Stimulated activated CD4-positive, alpha-beta T cell treated with anti-CD3 and anti-CD28 coated beads, TNF-alpha, amount 100 ng/mL, for 48 hours (primary cell): ENCODE data around the gene ZCCHC2.

Source experiments
- DNase-seq, 3 donors: peaks; one replicate each; pipeline ENCODE4 v3.0.0-alpha.2; 2020; ENCODE audit warnings: low read depth in 3 of 3

Gene ZCCHC2

DNA sequence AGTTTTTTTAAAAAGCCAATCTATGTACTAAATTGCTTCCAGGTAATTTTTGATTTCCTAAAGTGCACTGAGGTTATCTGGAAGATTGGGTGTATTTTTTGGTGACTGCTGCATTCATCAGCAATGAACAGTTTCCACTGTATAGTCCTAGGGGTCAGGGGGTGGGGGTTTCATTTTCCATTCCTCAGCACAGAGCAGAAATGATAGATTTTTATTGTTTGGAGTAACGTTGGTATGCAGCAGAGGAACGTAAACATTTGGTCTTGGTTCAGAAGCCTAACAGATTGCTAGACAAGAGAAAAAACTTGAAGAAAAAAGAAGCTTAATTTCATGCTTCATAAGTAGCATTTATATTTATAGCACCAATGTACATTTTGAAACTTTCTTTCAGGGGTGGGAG, 54.9 kb downstream of the ZCCHC2 start:
- no peak for DNase-seq

DNA sequence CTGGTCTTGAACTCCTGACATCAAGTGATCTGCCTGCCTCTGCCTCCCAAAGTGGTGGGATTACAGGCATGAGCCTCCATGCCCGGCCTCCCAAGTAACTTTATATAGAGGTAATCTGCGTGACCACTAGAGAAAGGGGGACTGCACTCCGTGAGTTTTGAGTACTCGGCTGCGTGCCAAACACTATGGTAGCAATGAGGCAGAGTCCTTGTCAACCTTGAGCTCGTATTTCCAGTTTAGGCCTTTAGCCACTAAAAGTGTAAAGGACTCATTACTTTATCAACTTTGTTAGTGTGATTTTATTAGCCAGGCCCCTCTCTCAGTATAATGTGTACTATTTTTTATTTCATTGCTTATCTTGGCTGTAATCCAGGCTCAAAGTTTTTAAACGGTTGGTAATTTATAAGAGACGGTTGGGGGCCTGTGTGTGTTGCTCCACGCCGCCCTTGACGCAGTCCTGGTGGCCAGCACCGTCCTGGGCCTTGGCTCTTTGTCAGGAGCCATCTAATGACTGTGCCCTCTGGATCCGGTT, 56.2 kb downstream of the ZCCHC2 start:
- no peak for DNase-seq

DNA sequence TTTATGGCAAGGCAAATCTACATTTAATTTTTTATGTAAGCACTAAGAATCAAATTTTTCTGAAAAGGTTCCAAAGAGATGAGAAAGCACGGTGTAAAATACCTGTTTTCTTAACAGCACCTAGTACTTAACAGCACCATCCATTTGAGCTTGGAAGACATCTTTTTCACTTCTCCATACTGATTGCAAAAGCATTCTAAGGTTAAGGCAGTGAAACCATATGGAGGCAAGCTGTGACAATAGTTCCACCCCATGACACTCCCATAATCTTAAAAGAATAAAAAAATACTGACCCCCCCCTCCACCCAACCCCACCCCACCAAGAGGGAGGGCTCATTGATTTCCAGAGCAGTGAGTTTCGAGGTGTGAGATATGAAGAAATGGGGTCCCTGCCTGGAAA, 60.6 kb downstream of the ZCCHC2 start:
- DNase-seq: no peak

DNA sequence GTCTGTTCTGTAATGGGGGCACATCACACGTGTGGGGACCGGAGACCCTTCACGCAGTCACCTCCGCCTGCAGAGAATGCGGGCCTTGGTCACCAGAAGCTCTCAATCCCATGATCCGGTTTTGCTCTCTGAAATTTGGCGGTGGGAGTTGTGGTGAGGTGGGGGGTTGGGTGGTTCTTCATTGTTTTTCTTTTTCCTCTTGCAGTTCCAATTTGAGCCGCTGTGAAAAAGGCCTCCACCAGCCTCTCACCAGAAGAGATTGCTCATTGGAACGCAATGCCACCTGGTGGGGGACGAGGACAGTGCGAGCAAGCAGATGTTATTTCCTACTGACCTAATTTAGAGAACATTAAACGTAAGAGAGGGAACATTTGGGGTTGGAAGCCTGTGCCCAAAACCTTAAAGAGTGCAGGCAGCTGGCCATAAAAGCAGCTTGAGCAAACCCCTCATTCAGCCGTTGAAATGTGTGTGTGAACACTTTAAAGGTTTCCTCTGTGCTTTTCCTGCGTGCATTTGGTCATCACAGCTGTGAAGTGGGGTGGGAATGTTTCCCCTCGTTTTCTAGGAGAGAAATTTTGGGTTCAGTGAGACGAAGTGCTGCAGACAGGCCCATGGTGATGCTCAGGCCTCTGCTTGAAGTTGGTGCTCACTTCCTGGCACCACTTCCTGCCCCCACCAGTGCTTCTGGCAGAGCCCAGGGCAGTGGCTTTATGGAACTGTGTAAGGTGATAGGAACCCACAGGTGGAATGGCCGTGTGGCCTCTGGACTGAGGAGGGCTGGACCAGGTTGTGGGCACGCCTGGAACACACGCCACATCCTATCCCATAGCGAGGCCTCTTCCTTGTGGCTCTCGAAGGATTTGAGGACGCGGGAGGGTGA, 61.7 kb downstream of the ZCCHC2 start:
- DNase-seq: peak; percentile 73 to 81 (median 78)

DNA sequence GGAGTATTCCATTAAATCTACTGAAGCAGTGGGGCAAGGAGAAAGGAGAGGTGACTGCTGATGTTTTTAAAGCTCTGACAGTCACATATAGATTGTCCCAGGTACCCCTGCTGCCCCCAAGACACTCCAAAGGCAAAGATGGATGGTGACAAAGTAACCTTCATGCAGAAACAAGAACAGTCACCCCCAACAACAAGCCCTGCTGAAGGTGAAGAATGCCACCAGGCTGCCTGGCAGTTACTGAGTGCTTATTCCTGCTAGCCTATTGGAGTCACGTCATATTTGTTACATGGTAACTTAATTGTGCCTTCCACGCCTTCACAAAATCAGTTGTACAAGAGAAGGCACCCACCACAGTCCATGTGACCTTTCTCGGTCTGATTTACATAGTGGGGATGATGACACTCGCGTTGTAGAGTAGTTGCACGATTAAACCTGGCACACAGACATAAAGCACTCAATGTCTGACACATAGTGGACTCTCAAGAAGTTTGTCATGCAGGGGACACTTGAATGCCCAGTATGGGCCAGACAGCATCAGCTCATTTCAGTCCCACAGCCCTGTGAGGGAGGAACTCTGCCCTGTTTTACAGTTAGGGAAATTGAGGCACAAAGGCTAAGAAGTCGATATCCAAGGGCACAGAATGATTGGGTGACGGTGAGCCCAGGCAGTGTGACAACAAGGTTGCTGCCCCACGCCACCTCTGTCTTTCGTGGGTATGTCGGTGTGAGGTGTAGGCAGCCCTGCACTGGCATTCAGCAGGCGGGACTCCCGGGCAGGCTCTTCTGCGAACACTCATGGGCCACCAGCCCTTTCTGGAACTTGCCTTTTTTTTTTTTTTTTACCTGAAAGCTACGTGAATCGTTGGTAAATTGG, 62.7 kb downstream of the ZCCHC2 start:
- peak; percentile 24 to 60 (median 37) for DNase-seq

DNA sequence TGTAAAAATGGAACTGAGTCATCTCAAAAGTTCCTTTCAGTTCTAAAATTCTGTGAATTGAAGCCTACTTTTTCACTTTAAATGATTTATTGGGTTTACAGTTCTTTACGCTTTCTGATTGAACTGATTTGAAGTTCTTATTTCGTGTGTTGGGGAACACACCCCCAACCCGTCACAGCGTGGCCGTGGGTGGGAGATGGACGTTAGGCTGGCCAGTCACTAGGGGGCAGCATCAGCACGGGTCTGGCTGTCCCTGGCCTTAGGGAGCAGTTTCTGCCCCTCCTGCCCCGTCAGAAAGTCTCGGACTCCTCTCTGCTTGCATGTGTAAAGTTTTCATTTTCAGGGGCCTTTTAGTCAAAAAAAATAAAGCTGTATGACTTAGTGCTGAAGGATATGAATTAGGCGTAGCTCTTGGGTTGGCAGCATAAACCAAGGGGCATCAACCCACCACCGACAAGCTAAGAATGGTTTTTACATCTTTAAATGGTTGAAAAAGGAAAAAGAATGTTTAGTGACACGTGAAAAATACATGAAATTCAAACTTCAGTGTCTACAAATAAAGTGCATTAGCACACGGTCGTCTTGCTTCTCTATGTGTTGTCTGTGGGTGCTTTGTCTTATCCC, 63.4 kb downstream of the ZCCHC2 start:
- DNase-seq: peak; percentile 76 to 80 (median 78)

DNA sequence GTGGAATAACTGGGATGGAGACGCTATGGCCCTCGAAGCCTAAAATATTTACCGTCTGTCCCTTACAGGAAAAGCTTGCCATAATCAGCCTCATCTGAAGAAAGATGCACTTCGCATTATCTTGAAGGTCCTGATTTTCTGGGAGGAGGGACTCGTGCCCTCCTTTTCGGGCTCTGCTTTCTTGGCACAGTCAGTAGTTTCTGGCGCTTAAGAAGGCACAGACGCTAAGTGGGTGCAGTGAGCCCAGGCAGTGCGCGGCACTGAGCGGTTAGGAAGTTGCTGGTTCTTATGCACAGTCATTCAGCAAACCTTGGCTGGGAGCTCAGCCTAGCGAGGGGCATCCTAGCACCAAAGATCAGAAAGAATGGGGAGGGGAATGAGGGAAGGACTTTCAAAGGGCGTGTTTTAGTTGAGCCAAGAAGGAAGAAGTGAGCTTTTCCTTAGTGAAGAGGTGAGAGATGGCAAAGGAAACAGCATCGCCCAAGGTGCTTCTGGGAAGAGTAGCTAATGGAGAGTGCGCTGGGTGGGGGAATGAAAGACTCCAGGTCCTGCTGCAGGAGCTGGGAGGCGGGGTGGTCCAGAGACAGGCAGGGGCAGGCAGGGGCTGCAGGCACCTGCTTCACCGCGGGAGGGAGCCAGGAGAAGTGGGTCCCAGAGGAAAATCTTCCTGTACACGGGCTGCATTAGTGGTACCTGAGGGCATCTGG, 64.1 kb downstream of the ZCCHC2 start:
- no peak for DNase-seq

DNA sequence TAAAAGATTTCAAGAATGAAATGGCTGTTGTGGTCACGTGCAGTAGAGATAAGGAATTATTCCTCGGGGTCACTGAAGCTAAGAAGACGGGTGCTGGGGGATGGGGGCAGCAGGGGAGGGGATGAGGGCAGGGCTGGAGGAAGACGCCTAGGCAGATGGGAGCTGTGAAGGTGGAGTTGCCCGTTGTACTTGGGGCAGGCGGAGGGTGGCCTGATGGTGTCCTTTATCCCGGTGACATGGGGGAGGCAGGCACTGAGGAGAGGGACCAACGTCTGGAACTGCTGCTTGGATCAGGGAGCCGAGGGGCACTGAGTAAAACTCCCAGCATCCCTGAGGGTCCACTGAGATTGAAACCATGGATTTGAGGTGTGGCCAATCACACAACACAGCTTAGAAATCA, 64.9 kb downstream of the ZCCHC2 start:
- DNase-seq: no peak

DNA sequence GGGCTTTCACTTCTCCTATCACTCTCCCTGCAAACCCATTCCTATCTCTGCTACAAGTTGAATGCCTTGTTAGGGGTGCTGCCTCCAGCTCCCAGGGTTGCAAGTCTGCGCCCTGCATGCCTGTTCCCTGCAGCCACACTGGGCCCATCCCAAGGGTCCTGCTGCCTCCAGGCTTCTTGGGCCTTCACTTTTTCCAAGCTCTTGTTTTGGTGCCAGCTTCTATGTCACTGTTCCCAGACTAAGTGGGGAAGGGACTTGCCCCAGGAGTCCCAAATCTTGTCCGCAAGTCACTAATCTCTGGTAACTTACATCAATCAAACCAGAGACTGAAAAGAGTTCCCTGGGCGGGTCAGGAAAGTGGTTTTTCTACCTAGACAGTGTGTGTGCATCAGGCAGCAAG, 65.4 kb downstream of the ZCCHC2 start:
- no peak for DNase-seq

DNA sequence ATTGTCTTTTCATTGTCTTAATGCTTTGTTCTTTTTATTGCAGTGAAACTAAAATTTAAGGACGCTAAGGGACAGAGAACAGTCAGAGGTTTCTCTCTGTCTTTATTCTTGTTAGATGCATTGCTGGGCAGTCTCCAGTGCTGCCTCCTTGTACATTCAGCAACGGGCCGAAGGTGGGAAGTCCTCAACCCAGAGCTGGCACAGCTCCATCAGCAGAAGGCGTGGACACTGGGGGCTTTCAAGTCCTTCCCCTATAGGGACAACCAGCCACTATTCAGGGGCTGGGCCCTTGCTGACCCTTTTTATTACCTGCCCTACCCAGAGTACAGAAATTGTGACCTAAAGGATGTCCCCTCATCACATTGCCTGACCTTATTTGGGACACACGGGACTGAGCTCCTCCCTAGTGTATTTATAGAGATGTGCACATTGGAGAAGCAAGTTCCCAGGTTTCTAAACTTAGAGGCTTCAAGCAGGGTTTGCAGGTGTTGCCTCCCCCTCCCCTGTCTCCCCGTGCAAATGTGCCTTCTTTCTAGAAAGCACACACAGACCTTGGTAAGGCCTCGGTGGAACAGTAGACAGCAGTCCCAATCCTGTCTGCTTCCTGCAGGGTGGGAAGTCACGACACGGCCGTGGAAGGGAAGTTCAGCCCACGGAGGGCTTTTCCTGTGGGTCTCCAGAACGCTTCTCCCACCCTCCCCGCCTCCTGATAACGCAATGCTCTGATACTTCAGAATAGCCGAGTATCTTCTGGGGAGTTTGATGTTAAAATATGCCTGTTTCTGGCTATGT, 68.2 kb downstream of the ZCCHC2 start:
- DNase-seq: no peak

DNA sequence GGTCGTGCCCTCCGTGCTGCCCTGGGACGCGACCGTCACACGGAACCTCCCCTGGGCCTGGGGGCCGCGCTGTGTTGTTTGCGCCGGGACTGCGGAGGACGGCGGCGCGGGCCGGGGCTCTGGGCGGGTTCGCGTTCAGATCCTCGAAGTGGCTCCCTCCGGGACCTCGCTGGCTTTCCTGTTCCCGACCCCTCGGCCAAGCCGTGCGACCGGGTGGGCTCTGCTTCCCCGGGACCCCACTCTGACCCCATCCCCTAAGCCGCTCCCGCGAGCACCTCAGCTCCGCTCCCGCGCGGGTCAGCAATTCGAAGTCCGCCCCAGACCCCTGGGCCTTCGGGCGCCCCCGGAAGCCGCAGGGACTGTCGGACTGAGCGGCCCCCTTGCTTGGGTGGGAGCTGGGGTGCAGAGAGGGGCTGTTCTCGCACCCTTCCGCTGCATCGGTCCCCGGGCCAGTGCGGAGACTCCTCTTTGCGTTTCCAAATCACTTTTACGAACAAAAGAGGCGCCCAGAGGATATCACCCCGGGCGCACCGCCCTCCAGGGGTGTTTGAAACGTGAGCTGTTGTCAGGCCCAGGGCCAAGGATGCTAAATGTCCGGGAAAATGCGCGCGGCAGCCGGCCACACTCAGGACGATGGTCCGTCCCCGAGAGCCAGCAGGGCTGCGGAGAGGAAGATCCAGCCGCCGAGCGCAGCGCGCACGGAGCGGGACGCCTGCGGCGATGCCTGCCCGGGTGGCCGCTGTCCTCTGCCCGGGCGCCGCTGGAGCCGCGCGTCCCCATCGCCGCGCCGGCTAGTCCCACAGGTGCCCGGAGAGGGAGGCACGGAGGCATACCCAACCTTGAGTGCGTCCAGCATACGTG, 73.5 kb downstream of the ZCCHC2 start:
- DNase-seq: no peak

DNA sequence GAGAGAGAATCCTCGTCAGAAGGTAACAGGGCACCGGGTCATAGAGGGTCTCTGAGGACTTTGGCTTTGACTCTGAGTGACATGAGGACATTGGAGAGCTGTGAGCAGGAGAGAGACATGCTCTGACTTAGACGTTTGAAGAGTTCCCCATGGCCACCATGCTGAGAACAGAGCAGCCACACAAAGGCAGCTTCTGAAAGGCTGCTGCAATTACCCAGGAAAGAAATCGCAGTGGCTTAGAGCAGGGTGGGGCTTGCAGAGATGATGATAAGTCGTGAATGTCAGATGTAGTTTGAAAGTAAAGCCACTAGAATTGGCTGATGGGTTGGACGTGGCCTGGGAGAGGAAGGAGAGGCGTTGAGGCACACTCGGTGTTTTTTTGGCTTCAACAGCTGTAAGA, 79.0 kb downstream of the ZCCHC2 start:
- DNase-seq: no peak

DNA sequence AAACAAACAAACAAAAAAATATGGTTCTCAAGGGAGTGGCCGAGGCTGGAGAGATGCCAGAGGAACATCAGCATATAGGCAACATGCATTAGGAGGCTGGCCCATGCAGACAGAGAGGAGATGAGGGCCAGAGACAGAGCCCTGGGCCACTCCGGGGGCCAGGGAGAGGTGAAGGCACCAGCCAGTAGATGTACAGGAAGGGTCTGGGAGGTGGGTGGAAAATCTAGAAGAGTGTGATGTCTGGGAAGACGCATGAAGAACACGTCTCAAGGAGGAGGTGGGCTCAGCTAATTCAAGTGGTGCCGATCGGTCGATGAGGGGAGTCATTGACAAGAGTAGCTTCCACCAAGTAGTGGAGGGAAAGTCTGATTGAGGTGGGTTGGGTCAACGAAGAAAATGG, 79.9 kb downstream of the ZCCHC2 start:
- no peak for DNase-seq

DNA sequence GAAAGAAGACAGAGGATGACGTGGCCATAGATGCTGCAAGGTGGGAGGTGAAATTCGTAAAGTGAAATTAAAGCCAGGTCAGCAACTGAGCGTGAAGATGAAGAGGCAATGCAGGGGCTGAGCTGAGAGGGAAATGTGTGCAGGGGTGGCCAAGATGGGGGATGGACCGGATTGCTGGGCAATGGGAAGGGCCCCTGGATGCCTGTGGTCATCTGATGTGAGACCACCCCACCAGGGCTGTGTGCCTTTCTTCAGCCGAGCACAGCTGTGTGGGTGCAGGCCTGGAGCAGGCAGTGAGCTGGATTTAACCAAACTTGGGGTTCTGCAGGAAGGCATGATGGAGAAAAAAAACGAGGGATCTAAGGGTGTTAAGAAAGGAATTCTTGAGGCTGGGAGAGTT, 80.4 kb downstream of the ZCCHC2 start:
- no peak for DNase-seq

DNA sequence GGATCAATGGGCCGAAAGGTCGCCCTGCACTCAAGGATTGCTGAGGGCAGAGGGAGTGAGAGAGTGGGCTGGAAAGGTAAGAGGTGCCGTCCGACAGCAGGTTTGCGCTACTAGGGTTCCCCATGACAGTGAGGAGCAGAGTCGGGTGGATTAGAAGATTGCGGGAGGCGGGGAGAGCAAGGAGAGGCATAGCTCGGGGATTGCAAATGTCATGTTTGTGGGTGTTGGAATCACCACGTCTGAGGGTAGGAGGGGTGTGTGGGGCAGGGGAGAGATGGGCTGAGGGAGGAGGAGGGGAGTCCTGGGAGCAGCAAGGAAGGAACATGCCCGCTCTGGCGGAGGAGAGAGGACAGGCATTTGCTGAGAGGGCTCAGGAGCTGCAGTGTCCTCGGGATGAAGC, 81.2 kb downstream of the ZCCHC2 start:
- no peak for DNase-seq

DNA sequence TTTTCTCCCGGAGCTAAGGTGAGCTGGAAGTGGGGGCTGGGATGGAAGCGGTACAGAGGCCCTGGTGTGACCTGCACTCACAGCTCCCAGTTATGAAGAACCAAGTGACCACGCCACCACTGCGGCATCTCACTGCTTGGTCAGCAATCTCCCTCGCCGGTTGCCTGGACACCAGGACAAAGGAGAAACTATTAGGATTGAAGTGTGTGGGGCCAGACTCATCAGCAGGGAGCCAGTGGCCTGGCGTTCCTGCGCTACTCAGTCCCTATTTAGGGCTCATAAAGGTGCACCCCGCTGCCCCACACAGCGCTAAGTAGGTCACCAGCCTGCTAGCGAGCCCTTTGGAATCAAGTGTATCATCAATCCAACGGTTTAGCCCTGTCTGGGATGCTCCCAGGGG, 82.9 kb downstream of the ZCCHC2 start:
- DNase-seq: no peak

DNA sequence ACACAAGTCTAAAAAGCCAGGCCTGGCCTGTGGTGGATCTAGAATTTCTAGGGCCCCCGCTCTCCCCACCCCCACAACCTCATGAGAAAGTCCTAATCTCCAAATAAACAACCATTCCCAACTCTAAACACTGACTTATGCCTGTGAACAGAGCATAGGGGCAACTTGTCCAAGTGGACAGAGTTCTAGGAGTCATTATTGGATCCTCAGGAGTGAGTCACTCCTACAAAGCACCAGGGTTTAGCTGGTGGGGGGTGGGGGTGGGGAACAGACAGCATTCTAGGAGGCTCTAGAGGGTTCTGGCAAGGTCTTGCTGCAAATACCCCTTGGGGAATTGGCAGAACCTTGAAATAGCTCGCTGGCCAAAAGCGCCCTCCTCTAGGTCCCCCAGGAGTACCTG, 83.3 kb downstream of the ZCCHC2 start:
- DNase-seq: no peak

DNA sequence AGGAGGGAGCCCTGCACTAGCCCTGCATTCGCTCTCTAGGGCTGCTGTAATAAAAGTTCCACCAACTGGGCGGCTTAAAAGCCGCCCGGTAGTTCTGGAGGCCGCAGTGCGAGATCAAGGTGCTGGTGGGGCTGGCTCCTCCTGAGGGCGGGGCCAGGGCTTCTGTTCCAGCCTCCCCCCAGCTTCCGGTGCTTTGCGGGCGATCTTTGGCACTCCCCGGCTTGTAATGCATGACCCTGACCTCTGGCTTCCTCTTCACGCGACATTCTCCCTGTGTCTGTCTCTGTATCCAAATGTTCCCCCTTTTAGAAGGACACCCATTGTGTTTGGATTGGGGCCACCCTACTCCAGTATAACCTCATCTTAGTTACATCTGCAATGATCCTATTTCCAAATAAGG, 84.5 kb downstream of the ZCCHC2 start:
- no peak for DNase-seq

DNA sequence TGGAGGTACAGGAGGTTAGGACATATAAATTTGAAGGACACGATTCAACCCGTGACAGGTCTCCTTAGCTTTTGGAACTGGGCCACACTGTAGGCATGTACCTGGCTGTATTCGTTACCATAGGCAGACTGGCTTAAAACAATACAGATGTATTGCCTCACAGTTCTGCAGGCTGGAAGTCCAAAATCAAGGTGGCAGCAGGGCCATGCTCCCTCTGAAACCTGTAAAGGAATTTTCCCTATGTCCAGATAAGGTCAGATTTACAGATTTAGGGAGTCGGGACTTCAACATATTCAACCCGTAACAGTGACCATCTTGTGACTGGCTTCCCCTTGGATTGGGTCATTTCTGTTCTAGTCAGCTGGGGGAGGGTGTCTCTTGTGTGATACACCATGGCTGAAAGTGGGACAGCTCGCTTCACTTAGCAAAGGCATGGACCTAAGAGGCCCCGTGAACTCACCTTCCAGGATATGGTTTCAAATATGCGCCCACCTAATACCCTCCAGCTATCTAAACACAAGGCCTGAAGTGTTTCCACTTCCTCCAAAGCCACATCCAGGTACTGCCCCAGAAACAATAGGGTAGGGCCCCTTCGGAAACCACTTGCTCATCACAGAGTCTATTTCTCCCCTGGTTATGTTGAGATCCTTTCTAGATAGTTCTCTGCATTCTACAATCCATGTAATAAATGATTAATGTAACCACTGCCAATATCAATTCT, 85.0 kb downstream of the ZCCHC2 start:
- DNase-seq: no peak
